Fibroblast of the conjunctiva (primary cell): ENCODE results near the gene HTT.
"Not testable (repeated sequence)": the region's sequence is repeated elsewhere in the genome, so short reads cannot be mapped to it uniquely, and the experiment has no call there.

Source experiments
- DNase-seq: peaks from one replicate; pipeline ENCODE4 v3.0.0-alpha.2; 2010; ENCODE audit warnings: low read depth

HTT gene

DNA sequence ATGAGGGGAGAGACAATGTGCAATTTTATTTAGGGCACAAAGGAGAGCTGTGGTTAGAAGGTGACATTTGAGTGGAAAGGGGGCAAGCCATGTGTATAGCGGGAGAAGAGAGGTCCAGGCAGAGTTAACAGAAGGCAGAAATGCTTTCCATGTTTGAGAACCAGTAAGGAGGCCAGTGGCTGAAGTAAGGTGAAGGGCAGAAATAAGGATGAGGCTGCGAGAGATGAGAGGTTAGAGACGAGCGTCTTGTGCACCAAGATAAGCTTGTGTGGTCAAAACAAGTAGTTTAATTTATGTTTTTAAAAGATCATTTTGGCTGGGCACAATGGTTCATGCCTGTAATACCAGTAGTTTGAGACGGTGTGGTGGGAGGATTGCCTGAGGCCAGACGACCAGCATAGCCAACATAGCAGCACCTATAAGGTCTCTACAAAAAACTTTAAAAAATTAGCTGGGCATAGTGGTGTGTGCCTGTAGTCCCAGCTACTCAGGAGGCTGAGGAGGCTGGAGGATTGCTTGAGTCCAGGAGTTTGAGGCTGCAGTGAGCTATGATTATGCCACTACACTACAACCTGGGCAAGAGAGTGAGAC lies 8.5 kb downstream of the HTT start:
- DNase-seq, result no peak

DNA sequence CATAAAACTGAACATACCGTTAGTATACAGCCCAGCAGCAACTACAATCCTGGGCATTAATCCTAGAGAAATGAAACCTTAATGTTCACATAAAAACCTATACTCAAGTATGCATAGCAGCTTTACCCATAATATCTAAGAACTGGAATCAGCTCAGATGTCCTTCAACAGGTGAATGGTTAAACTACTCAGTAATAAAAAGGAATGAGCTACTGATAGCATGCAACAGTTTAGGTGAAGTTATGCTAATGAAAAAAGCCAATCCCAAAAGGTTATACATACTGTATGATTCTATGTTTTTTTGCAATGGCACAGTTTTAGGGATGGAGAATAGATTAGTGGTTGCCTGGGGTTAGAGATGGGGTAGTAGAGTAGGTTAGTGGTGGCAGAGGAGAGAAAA lies 9.3 kb downstream of the HTT start:
- no peak for DNase-seq

DNA sequence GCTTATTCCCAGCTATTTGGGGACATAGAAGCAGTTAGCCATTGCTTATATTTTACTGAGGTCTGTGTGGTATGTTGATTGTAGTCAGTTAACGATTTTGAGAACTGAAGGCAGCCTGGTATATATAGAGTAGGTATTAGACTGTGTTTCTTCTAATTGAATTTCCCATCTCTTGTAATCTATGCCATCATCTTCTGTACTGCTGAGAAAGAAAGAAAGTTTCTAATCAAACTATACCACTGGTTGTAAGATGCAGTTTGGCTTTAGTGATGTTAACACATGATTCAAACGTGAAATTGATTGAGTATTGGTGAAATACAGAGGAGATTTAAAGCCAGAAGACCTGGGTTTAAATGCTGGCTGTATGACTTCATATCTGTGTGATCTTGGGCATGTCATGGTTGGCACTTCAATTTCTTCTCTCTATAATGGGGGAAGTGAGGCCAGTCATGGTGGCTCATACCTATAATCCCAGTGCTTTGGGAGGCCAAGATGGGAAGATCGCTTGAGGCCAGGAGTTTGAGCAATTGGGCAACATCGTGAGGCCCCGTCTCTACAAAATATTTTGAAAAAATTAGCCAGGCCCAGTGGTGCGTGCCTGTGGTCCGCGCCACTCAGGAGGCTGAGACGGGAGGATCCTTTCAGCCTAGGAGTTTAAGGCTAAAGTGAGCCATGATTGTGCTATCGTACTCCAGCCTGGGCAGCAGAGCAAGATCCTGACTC lies 11.6 kb downstream of the HTT start:
- DNase-seq, result no peak

- no peak for DNase-seq
Observed at GRCh38 chr4:3087115-3087797, 12.8 kb downstream of the HTT start.

DNA sequence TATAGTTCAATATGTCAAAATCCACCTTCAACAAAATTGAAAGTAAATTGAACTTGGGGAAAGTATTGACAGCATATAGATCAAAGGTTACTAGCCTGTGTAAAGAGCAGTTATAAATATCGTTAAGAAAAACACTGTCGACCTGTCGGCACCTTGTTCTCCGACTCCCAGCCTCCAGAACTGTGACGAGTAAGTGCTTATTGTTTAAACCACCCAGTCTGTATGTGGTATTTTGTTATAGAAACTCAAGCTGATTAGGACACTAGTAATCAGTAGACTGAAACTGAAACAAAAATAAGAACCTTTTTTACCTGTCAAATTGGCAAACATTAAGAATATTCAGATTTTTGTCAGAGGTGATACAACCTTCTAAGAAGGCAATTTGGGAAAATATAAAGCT lies 17.0 kb downstream of the HTT start:
- no peak for DNase-seq

GRCh38 chr4:3094701-3095100 lies 20.2 kb downstream of the HTT start:
- DNase-seq, result not testable (repeated sequence)

- no peak for DNase-seq
Observed at GRCh38 chr4:3096202-3096601, 21.7 kb downstream of the HTT start.

DNA sequence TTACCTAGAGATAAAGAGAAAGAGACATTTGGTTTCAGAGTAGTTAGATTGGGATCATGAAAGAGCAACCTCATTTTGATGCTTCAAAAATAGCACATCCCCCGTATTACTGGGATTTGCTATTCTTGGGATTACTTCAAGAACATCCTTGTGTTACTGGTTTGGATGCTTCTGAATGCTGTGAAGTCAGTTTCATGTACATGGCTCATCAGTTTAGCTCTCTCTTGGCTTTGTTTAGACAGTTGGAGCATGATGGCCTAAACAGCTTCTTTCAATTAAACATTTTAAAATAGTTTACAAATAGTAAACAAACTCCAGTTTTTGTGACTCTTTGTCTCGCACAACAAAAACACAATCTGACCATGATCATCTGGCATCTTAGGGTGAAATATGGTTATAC lies 23.9 kb downstream of the HTT start:
- DNase-seq, result no peak

- peak; percentile 79 for DNase-seq
Observed at GRCh38 chr4:3106339-3107186, 32.1 kb downstream of the HTT start.

DNA sequence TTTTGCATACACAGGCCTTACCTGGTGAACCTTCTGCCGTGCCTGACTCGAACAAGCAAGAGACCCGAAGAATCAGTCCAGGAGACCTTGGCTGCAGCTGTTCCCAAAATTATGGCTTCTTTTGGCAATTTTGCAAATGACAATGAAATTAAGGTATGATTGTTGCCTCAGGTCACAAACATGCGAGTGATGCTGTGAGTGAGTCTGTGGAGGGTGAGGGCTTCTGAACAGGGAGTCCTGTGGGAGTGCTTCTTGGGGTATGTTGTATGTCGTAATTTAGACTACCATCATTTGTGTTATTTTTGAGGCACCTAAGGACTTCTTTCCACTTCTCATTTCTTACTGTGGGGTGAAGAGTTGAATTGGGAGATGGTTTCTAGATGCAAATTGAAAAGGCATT lies 32.8 kb downstream of the HTT start:
- no peak for DNase-seq

GRCh38 chr4:3107691-3108121 lies 33.2 kb downstream of the HTT start:
- no peak for DNase-seq

DNA sequence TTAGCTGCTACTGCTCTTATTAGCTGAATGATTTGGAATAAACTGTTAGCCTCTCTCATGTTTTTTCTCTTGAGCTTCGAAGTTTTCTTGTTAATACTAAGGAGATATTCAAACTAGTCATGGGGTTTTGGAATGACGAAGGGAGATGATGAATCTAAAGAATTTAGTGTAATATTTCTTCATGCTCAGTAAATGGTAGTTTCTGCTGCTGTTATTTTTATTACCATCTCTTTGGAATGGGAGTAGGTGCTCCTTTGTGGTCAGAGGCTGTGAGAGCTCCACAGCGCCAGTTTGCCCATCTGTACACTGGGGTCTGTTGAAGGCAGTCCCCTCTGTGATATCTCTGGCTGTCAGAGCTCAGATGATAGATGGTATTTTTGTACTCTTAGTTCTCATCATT lies 33.7 kb downstream of the HTT start:
- DNase-seq, result no peak

DNA sequence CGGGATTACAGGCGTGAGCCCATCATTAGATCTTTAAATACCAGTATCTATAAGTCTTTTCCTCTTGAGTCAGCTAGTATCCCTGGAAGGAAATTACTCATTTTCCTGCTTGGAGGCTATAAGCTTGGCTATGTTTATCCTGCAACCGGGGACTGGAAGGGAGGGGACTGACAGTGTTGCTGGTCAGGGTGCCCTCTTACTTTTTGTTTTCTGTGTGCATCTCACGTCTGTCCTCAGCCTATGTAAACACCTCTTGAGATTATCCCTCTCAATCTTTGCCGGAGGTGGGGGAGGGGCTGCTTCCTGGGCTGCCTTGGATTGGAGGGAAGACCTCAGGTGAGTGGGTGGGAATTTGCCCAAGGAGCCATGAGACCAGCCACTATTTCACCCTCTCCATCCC lies 37.0 kb downstream of the HTT start:
- DNase-seq, result no peak

DNA sequence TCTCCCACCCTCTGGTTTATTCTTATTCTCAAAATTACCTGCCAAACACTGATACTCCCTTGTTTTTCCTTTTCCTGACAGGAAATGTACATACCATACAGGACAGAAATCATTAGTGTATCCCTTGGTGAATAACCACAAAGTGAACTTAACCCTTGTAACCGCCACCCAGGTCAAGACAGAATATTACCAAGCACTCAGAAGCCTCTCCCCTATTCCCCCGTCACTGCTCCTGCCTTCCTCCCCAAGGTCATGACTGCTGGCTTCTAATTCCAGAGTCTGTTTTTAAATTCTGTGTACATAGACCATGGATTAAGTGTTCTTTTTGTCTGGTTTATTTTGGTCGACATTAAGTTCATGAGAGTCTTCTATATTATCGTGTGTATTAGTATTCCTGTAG lies 37.7 kb downstream of the HTT start:
- DNase-seq, result no peak

GRCh38 chr4:3112609-3113469 lies 38.4 kb downstream of the HTT start:
- no peak for DNase-seq

- no peak for DNase-seq
Observed at GRCh38 chr4:3114377-3114776, 39.9 kb downstream of the HTT start.

DNA sequence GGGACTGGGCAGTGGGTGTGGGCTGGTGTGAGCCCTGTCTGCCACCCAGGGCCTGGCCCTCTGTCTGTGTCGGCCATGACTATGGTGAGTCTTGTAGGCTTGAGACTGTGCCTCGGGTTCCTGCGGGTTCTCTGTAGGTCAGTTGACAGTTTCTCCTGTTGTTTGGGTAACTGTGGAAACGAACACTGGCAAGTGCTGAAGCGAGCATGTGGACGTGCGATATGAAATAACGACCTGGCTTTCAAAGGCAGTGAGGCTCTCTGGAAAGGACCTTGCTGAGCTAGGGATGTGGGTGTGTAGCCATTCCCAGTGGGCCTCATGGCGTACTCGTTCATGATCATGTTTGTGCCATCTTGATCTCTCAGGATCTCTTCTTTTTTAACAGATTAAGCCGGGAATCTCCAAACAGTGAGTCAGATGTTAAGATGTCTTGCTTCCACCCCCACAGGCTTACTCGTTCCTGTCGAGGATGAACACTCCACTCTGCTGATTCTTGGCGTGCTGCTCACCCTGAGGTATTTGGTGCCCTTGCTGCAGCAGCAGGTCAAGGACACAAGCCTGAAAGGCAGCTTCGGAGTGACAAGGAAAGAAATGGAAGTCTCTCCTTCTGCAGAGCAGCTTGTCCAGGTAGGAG lies 41.3 kb downstream of the HTT start:
- DNase-seq, result no peak

DNA sequence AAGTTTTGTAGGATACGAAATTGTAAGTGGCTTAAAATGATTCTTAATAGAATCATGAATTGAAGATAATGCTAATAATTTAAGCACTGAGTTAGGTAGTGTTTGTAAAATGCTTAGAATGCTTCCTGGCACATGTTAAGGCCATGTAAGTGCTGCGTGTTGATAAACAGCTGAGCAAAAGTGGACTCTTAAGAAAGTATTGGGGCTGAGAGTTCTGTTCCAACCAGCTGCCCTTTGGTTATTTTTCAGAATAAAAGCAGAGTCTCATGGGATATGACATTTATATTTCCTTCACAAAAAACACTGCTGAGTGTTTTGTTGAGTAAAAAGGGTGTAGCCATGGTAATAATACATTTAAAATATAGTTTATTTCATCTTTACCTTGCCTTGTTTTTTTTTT lies 42.5 kb downstream of the HTT start:
- no peak for DNase-seq

GRCh38 chr4:3118312-3118711 lies 43.8 kb downstream of the HTT start:
- DNase-seq, result no peak

- DNase-seq, result no peak
Observed at GRCh38 chr4:3119464-3119863, 45.0 kb downstream of the HTT start.

DNA sequence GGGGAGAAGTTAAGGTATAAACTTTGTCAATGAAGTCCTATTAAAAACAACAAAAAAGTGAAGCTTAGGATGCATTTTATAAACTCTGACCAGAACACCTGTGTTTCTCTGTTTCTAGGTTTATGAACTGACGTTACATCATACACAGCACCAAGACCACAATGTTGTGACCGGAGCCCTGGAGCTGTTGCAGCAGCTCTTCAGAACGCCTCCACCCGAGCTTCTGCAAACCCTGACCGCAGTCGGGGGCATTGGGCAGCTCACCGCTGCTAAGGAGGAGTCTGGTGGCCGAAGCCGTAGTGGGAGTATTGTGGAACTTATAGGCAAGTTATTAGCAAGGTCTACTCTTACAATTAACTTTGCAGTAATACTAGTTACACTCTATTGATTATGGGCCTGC lies 46.6 kb downstream of the HTT start:
- no peak for DNase-seq
